Endothelial cell of umbilical vein (primary cell): ENCODE results near the gene BCAS3. TPM values are rescaled to one million over a fixed set of nuclear protein-coding genes. Genes with fewer than 3 reads are reported as not detected.

ENCODE experiments used
- BruUV-seq: library from RNA; stranded (reverse); fragments of 400-500 nt; replicated peaks from 2 replicates; lab custom pipeline; 2021; lab: Mats Ljungman, UMichigan
- CTCF ChIA-PET: fragments of 300-600, 350-600 bp; sonication (Branson Sonifier 250); formaldehyde crosslinking; loops from one replicate; lab custom pipeline; 2021; ENCODE audit warnings: antibody characterized with exemption, inconsistent platforms; lab: Charles Lee
- POLR2A ChIA-PET: fragments of 300-600, 350-600 bp; sonication (Branson Sonifier 250); formaldehyde crosslinking; loops from one replicate; lab custom pipeline; 2021; ENCODE audit warnings: antibody characterized with exemption, inconsistent platforms; lab: Charles Lee
- DNase-seq: peaks from one replicate; pipeline ENCODE4 v3.0.0-alpha.2; 2011; ENCODE audit warnings: low read depth, low spot score
- FAIRE-seq: peaks from 2 replicates; lab custom pipeline; 2011; peaks lifted over from hg19 to GRCh38; lab: Jason Lieb, UNC
- H2AFZ ChIP-seq: 2 replicates; pipeline ENCODE4 v1.6.0; 2012; ENCODE audit warnings: low read depth, low read length, control low read depth, inconsistent platforms
- H3K27ac ChIP-seq: 2 replicates; pipeline ENCODE4 v1.5.1; 2011; ENCODE audit warnings: low read depth, mild to moderate bottlenecking, control low read depth, low read length, moderate library complexity; ENCODE audit not compliant: insufficient read depth
- H3K27me3 ChIP-seq, 2 experiments: 2 replicates each; pipeline versions ENCODE4 v1.6.0 to v1.6.1; 2011; ENCODE audit warnings: low read length in 2 of 2, mixed read lengths in 1 of 2; ENCODE audit not compliant: control insufficient read depth in 2 of 2, insufficient read depth in 2 of 2
- H3K36me3 ChIP-seq, 2 experiments: 2 replicates in 1 of 2; 3 replicates in 1 of 2; pipeline ENCODE4 v1.5.1; 2011; ENCODE audit warnings: low read length in 2 of 2, mild to moderate bottlenecking in 1 of 2, moderate library complexity in 1 of 2; ENCODE audit not compliant: control insufficient read depth in 2 of 2, insufficient read depth in 2 of 2; ENCODE audit errors: extremely low read depth in 1 of 2
- H3K4me1 ChIP-seq: 3 replicates; pipeline ENCODE4 v1.5.1; 2011; ENCODE audit warnings: mild to moderate bottlenecking, low read length; ENCODE audit not compliant: control insufficient read depth, insufficient read depth; ENCODE audit errors: extremely low read depth
- H3K4me2 ChIP-seq: 2 replicates; pipeline ENCODE4 v1.6.1; 2011; ENCODE audit warnings: low read length, control low read depth, mixed read lengths; ENCODE audit not compliant: insufficient read depth
- H3K4me3 ChIP-seq, 3 experiments: fragments of 200-600 bp in 1 of 3; sonication (generic), shearing (Covaris generic) in 1 of 3; replicated peaks in 1 of 3; 2 replicates each; pipeline ENCODE4 v1.5.1; 2011 to 2016; ENCODE audit warnings: control low read depth in 3 of 3, low read length in 3 of 3, mild to moderate bottlenecking in 2 of 3, inconsistent platforms in 1 of 3, low read depth in 1 of 3, moderate library complexity in 1 of 3; ENCODE audit not compliant: insufficient read depth in 1 of 3
- H3K79me2 ChIP-seq: 2 replicates; pipeline ENCODE4 v1.6.0; 2012; ENCODE audit warnings: low read length, inconsistent platforms; ENCODE audit not compliant: control insufficient read depth, insufficient read depth
- H3K9ac ChIP-seq: replicated peaks from 2 replicates; pipeline ENCODE3; 2011; ENCODE audit warnings: low read length, control low read depth; ENCODE audit not compliant: insufficient read depth; ENCODE audit errors: extremely low read depth
- H3K9me1 ChIP-seq: replicated peaks from 3 replicates; pipeline ENCODE4 v1.6.0; 2011; ENCODE audit warnings: mild to moderate bottlenecking, low read length; ENCODE audit not compliant: control insufficient read depth, insufficient read depth; ENCODE audit errors: extremely low read depth
- H3K9me3 ChIP-seq: replicated peaks from 2 replicates; pipeline ENCODE4 v1.5.1; 2012; ENCODE audit warnings: low read length, inconsistent platforms; ENCODE audit not compliant: control insufficient read depth, insufficient read depth
- H4K20me1 ChIP-seq: replicated peaks from 2 replicates; pipeline ENCODE3; 2011; ENCODE audit warnings: mild to moderate bottlenecking, low read length; ENCODE audit not compliant: control insufficient read depth, insufficient read depth; ENCODE audit errors: extremely low read depth
- EZH2 ChIP-seq: IDR thresholded peaks from 2 replicates; pipeline ENCODE4 v1.6.1; 2012; ENCODE audit warnings: borderline replicate concordance, low read depth, mild to moderate bottlenecking, moderate library complexity, low read length, inconsistent platforms; ENCODE audit not compliant: severe bottlenecking
- FOS ChIP-seq: IDR thresholded peaks from 2 replicates; pipeline ENCODE4 v1.6.1; 2011; ENCODE audit warnings: mild to moderate bottlenecking, low read length, moderate library complexity, borderline replicate concordance; ENCODE audit not compliant: insufficient read depth
- GATA2 ChIP-seq: IDR thresholded peaks from 2 replicates; pipeline ENCODE4 v1.7.0; 2011; ENCODE audit warnings: low read depth, mild to moderate bottlenecking, moderate library complexity, mixed read lengths, low read length; ENCODE audit not compliant: insufficient read length, insufficient read depth
- MYC ChIP-seq: IDR thresholded peaks from one replicate; pipeline ENCODE4 v1.6.1; 2011; ENCODE audit warnings: mild to moderate bottlenecking, low read depth, low read length
- POLR2AphosphoS5 ChIP-seq: IDR thresholded peaks from 2 replicates; pipeline ENCODE4 v1.6.1; 2012; ENCODE audit warnings: low read depth, mild to moderate bottlenecking, control low read depth, low read length, moderate library complexity; ENCODE audit not compliant: insufficient read depth
- dilution Hi-C: fragments of 300-500 bp; cut with MboI; formaldehyde crosslinking; loops from one replicate; pipeline ENCODE4 v1.15.0; 2019; ENCODE audit warnings: low sequenced_read_pairs; ENCODE audit not compliant: extremely low pct_ligation_motif_present
- intact Hi-C: fragments of 100-400 bp; cut with micrococcal nuclease; formaldehyde crosslinking; loops from one replicate; pipeline ENCODE4 v1.10.0; 2022
- polyA plus RNA-seq, 4 experiments: library from polyadenylated mRNA; depleted of rRNA in 3 of 4; stranded (reverse) in 3 of 4; unstranded in 1 of 4; fragments of >200 nt; gene quantifications; 2 replicates each; pipeline versions ENCODE4 v1.2.1 to v1.2.3, GENCODE V29; 2011 to 2012; ENCODE audit warnings: missing spikeins in 1 of 4
- total RNA-seq: library from RNA; stranded (reverse); gene quantifications from 2 replicates; pipeline ENCODE4 v1.2.3, GENCODE V29; 2021
- TF ChIP-seq, protein P1 (sequence below): IDR thresholded peaks from 2 replicates; pipeline ENCODE4 v1.6.1; 2011; ENCODE audit not compliant: insufficient read depth, insufficient read length

BCAS3 gene
- total and polyA plus RNA-seq, 2 donors (not counting 3 experiments of a cell fraction or from before 2014, with no cell fraction given), result 8.2 to 16.0 TPM

GRCh38 chr17:61167075-61167474 is 489.4 kb downstream of the BCAS3 start:
- Histone ChIP-seq H3K9ac (no peak overlapping the region), H3K4me3 (no peak overlapping the region), H3K27me3 (no peaks in the 10 kb centered on the region), H3K79me2 (no peaks in the 10 kb centered on the region), H4K20me1 (no peaks in the 10 kb centered on the region), H2AFZ (no peak overlapping the region), H3K27ac (no peak overlapping the region), H3K4me2 (no peak overlapping the region), H3K9me1 (no peaks in the 10 kb centered on the region), H3K4me1 (no peaks in the 10 kb centered on the region), H3K9me3 (no peaks in the 10 kb centered on the region), H3K36me3 (no peaks in the 10 kb centered on the region)
- dilution Hi-C loops (no loop called here), intact Hi-C loops (no loop called here)
- POLR2A ChIA-PET, result no interaction called here
- DNase-seq (no peak), FAIRE-seq (no peak)
- CTCF ChIA-PET, result no interaction called here
- TF ChIP-seq MYC (no peak), EZH2 (no peak), POLR2AphosphoS5 (no peak), FOS (no peak), GATA2 (no peak)
- BruUV-seq, result no TSS peak

DNA sequence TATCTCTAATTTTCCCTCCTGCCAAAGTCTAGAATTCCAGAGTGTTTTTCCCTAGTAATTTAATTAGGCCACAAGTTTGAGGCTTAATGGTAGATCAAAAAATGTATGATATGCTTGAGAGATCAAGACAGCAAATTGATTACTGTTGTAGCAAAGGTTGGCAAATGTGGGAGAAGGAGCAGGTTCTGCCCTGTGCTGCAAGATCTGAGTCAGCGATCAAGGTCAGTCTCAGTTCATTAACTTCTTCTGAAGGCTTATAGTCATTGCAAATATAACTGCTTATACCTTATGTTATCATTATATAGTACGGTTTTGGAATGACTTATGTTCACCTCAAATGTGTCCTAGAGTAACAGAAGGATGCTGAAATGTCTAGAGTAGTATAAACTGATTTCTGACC is 490.9 kb downstream of the BCAS3 start:
- no peaks in the 10 kb centered on the region for H3K9me1 ChIP-seq
- H3K79me2 ChIP-seq, result no peaks in the 10 kb centered on the region
- CTCF ChIA-PET, result no interaction called here
- H3K27me3 ChIP-seq, result no peaks in the 10 kb centered on the region
- POLR2A ChIA-PET, result no interaction called here
- H3K9me3 ChIP-seq, result no peaks in the 10 kb centered on the region
- no peaks in the 10 kb centered on the region for H4K20me1 ChIP-seq
- dilution Hi-C loops, result no loop called here
- no peak for TF ChIP-seq POLR2AphosphoS5
- TF ChIP-seq, protein P1, sequence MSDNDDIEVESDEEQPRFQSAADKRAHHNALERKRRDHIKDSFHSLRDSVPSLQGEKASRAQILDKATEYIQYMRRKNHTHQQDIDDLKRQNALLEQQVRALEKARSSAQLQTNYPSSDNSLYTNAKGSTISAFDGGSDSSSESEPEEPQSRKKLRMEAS, result no peak
- no peak for TF ChIP-seq MYC
- DNase-seq, result no peak
- H2AFZ ChIP-seq, result no peak overlapping the region
- BruUV-seq, result no TSS peak
- no peaks in the 10 kb centered on the region for H3K4me1 ChIP-seq
- H3K36me3 ChIP-seq, result no peaks in the 10 kb centered on the region
- H3K4me2 ChIP-seq, result no peak overlapping the region
- no peak for FAIRE-seq
- H3K9ac ChIP-seq, result no peak overlapping the region
- intact Hi-C loops, result no loop called here
- H3K27ac ChIP-seq, result no peak overlapping the region
- H3K4me3 ChIP-seq, result no peak overlapping the region
